ENCODE measurements around the gene OR6T1. TPM values are rescaled to one million over a fixed set of nuclear protein-coding genes. Genes with fewer than 3 reads are reported as not detected.

OR6T1 gene
- polyA plus RNA-seq, 1 experiment = not detected

GRCh38 chr11:123956752-123957151, 13.1 kb upstream of the OR6T1 start:
- TF ChIP-seq, protein P1, sequence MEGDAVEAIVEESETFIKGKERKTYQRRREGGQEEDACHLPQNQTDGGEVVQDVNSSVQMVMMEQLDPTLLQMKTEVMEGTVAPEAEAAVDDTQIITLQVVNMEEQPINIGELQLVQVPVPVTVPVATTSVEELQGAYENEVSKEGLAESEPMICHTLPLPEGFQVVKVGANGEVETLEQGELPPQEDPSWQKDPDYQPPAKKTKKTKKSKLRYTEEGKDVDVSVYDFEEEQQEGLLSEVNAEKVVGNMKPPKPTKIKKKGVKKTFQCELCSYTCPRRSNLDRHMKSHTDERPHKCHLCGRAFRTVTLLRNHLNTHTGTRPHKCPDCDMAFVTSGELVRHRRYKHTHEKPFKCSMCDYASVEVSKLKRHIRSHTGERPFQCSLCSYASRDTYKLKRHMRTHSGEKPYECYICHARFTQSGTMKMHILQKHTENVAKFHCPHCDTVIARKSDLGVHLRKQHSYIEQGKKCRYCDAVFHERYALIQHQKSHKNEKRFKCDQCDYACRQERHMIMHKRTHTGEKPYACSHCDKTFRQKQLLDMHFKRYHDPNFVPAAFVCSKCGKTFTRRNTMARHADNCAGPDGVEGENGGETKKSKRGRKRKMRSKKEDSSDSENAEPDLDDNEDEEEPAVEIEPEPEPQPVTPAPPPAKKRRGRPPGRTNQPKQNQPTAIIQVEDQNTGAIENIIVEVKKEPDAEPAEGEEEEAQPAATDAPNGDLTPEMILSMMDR (IDR thresholded peaks at IDR 0.05; ENCODE audit: insufficient read depth, low read depth, low read length) = no peak
- Histone ChIP-seq H3K4me3 (ENCODE audit: low read depth, low read length) (no peak overlapping the region), H3K36me3 (ENCODE audit: control insufficient read depth, insufficient read depth, low read length) (no peaks in the 10 kb centered on the region), H3K27me3 (ENCODE audit: control insufficient read depth, insufficient read depth, low read length) (no peaks in the 10 kb centered on the region)
- CTCF ChIA-PET = interaction anchor here (1.7 kb wide), 1 partner anchor 23 kb away, joined by 3 read pairs; no protein-coding TSS in a partner anchor
- no peak for DNase-seq (ENCODE audit: low read depth)
- POLR2A ChIA-PET = no interaction called here

DNA sequence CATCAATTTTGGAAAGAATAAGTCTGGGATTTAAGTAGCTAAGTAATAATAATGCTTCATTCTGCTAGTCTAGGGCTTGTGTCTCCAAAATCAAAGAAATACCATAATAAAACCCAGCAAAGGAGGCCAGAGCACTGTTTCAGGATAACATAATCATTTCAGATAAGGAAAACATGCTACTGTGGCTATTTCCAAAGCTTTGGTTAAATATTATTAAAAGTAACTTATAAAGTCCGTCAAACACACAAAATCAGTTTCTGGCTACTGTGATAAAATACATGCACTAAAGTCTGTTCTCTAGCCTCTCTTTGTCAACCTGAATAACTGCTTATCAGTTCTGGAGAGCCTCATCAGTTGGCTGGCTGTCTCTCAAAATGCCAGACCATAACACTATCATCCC, 1.5 kb upstream of the OR6T1 start:
- TF ChIP-seq, protein P1 (IDR thresholded peaks at IDR 0.05; ENCODE audit: insufficient read depth, low read depth, low read length) = no peak
- Histone ChIP-seq H3K4me3 (ENCODE audit: low read depth, low read length) (no peak overlapping the region), H3K36me3 (ENCODE audit: control insufficient read depth, insufficient read depth, low read length) (no peaks in the 10 kb centered on the region), H3K27me3 (ENCODE audit: control insufficient read depth, insufficient read depth, low read length) (no peaks in the 10 kb centered on the region)
- DNase-seq (ENCODE audit: low read depth) = no peak
- ChIA-PET CTCF (no interaction called here), POLR2A (no interaction called here)

DNA sequence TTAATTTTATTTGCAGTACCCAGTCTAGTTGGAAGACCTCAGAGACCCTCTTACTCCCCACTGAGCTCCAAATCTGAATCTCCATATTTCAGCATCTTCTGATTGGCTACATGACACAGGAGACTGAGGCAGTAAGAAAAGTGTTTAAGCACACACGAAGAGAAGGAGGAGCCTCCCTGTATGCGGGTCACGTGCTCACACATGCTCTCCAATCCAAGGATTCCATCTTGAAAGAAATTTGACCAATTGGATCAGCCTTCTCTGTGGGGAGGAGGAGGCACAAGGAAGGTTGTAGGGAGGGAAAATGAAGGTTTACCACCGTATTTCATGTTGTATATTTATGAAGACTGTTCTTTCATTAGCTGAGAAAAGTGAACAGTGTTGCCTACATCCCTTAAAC, 1.2 kb downstream of the OR6T1 start:
- Histone ChIP-seq H3K36me3 (ENCODE audit: control insufficient read depth, insufficient read depth, low read length) (no peaks in the 10 kb centered on the region), H3K4me3 (ENCODE audit: low read depth, low read length) (no peak overlapping the region), H3K27me3 (ENCODE audit: control insufficient read depth, insufficient read depth, low read length) (no peaks in the 10 kb centered on the region)
- ChIA-PET POLR2A (no interaction called here), CTCF (no interaction called here)
- no peak for DNase-seq (ENCODE audit: low read depth)
- TF ChIP-seq, protein P1 (IDR thresholded peaks at IDR 0.05; ENCODE audit: insufficient read depth, low read depth, low read length) = no peak

DNA sequence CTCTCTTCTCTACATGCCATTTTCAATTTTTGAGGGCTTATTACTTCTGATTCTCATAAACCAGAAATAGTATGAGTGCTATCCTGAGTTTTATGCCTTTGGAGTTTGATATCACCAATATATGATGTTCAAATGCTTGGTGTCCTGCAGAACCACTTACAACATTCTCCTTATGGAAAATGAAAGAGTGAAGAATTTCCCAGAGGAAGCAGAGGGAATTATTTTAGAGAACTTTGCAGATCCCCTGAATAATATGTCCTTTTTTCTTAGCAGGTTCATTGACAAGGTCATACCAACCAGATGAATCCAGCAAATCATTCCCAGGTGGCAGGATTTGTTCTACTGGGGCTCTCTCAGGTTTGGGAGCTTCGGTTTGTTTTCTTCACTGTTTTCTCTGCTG, 4.3 kb downstream of the OR6T1 start, which contains the start of gene OR4D5:
TSS of gene OR4D5 (plus strand) at position 301 of the 400 bp plus-strand sequence. CDS start at position 301, 0 bp downstream.
- DNase-seq (ENCODE audit: low read depth) = no peak
- CTCF ChIA-PET = interaction anchor here (0.7 kb wide), 1 partner anchor 877 kb away, joined by 3 read pairs; no protein-coding TSS in a partner anchor

GRCh38 chr11:123924027-123924426, 19.6 kb downstream of the OR6T1 start:
- H3K4me3 ChIP-seq (ENCODE audit: low read depth, low read length) = no peak overlapping the region
- TF ChIP-seq, protein P1 (IDR thresholded peaks at IDR 0.05; ENCODE audit: insufficient read depth, low read depth, low read length) = no peak

More for the DNA sequence above, 4.3 kb downstream of the OR6T1 start, which contains the start of gene OR4D5:
- Histone ChIP-seq H3K4me3 (ENCODE audit: low read depth, low read length) (no peak within 1 kb of the TSS), H3K27me3 (ENCODE audit: control insufficient read depth, insufficient read depth, low read length) (no peaks in the 10 kb centered on the region), H3K36me3 (ENCODE audit: control insufficient read depth, insufficient read depth, low read length) (no peaks in the 10 kb centered on the region)
- TF ChIP-seq, protein P1 (IDR thresholded peaks at IDR 0.05; ENCODE audit: insufficient read depth, low read depth, low read length) = no peak
- POLR2A ChIA-PET = no interaction called here

More at GRCh38 chr11:123924027-123924426, 19.6 kb downstream of the OR6T1 start:
- ChIA-PET POLR2A (no interaction called here), CTCF (no interaction called here)
- no peaks in the 10 kb centered on the region for H3K27me3 ChIP-seq (ENCODE audit: control insufficient read depth, insufficient read depth, low read length)
- H3K36me3 ChIP-seq (ENCODE audit: control insufficient read depth, insufficient read depth, low read length) = no peaks in the 10 kb centered on the region
- DNase-seq (ENCODE audit: low read depth) = no peak

Data from BJ (cell line).